Measurements from ENCODE around the gene MUC4. TPM values are rescaled to one million over a fixed set of nuclear protein-coding genes. Genes with fewer than 3 reads are reported as not detected.
"Not testable (repeated sequence)": the region's sequence is repeated elsewhere in the genome, so short reads cannot be mapped to it uniquely, and the experiment has no call there.

MUC4 gene
- total RNA-seq, 1 experiment from 2014 or later = not detected

- H2AFZ ChIP-seq (ENCODE audit: low read length) = no peak overlapping the region
- H3K4me1 ChIP-seq (ENCODE audit: insufficient read depth, low read length) = no peaks in the 10 kb centered on the region
- no peak for ATAC-seq
- CTCF ChIA-PET = no interaction called here
- H3K27ac ChIP-seq (ENCODE audit: low read length) = no peak overlapping the region
- no peaks in the 10 kb centered on the region for H3K27me3 ChIP-seq (ENCODE audit: low read length)
- no peak overlapping the region for H3K9ac ChIP-seq (ENCODE audit: low read length)
- no peaks in the 10 kb centered on the region for H3F3A ChIP-seq (ENCODE audit: low read length, unreplicated experiment)
- H3K4me3 ChIP-seq (ENCODE audit: low read length) = no peak overlapping the region
- no peak for DNase-seq
- no peaks in the 10 kb centered on the region for H3K9me3 ChIP-seq (ENCODE audit: low read length)
- H3K36me3 ChIP-seq (ENCODE audit: low read depth, low read length) = no peaks in the 10 kb centered on the region
- H3K9me2 ChIP-seq (replicated peaks; ENCODE audit: low read length) = no peaks in the 10 kb centered on the region
- no peak for TF ChIP-seq CTCF (conservative IDR thresholded peaks at IDR 0.05; ENCODE audit: low read depth, low read length)
- no peak for TF ChIP-seq EZH2 (IDR thresholded peaks at IDR 0.05; ENCODE audit: low read length, unreplicated experiment)
- TF ChIP-seq EZH2phosphoT487 (IDR thresholded peaks at IDR 0.05; ENCODE audit: borderline replicate concordance, low read length) = no peak
- H3K79me2 ChIP-seq (ENCODE audit: low read length) = no peaks in the 10 kb centered on the region
- no peaks in the 10 kb centered on the region for H4K20me1 ChIP-seq (ENCODE audit: low read length)
- H3K4me2 ChIP-seq (ENCODE audit: low read length) = no peak overlapping the region
- intact Hi-C loops (cut with micrococcal nuclease) = no loop called here
- POLR2A ChIA-PET (ENCODE audit: unreplicated experiment) = no interaction called here
- no TSS peak for BruUV-seq (replicated peaks)
These were observed 80.3 kb downstream of the MUC4 start for GRCh38 chr3:195731356-195731905.

GRCh38 chr3:195729476-195730251 lies 82.1 kb downstream of the MUC4 start:
- Histone ChIP-seq H3K4me1 (ENCODE audit: insufficient read depth, low read length) (no peaks in the 10 kb centered on the region), H3K27me3 (ENCODE audit: low read length) (no peaks in the 10 kb centered on the region), H2AFZ (ENCODE audit: low read length) (no peak overlapping the region), H3K4me3 (ENCODE audit: low read length) (no peak overlapping the region), H3K9ac (ENCODE audit: low read length) (no peak overlapping the region), H3K4me2 (ENCODE audit: low read length) (no peak overlapping the region), H4K20me1 (ENCODE audit: low read length) (no peaks in the 10 kb centered on the region), H3K79me2 (ENCODE audit: low read length) (no peaks in the 10 kb centered on the region), H3K9me2 (replicated peaks; ENCODE audit: low read length) (no peaks in the 10 kb centered on the region), H3K9me3 (ENCODE audit: low read length) (no peaks in the 10 kb centered on the region), H3K36me3 (ENCODE audit: low read depth, low read length) (no peaks in the 10 kb centered on the region), H3K27ac (ENCODE audit: low read length) (no peak overlapping the region), H3F3A (ENCODE audit: low read length, unreplicated experiment) (no peaks in the 10 kb centered on the region)
- TF ChIP-seq EZH2phosphoT487 (IDR thresholded peaks at IDR 0.05; ENCODE audit: borderline replicate concordance, low read length) = no peak
- TF ChIP-seq EZH2 (IDR thresholded peaks at IDR 0.05; ENCODE audit: low read length, unreplicated experiment) = no peak
- no peak for TF ChIP-seq CTCF (conservative IDR thresholded peaks at IDR 0.05; ENCODE audit: low read depth, low read length)
- BruUV-seq (replicated peaks) = no TSS peak
- ChIA-PET POLR2A (ENCODE audit: unreplicated experiment) (no interaction called here), CTCF (no interaction called here)
- intact Hi-C loops (cut with micrococcal nuclease) = loop anchor here (2.0 kb wide), 1 partner anchor 15 kb away; no protein-coding TSS in a partner anchor
- DNase-seq = no peak
- no peak for ATAC-seq

GRCh38 chr3:195728789-195729188 lies 82.9 kb downstream of the MUC4 start:
- H3K4me3 ChIP-seq (ENCODE audit: low read length); H3K27me3 ChIP-seq (ENCODE audit: low read length); H4K20me1 ChIP-seq (ENCODE audit: low read length); H3K9me2 ChIP-seq (replicated peaks; ENCODE audit: low read length); DNase-seq; H3K79me2 ChIP-seq (ENCODE audit: low read length); H3K4me1 ChIP-seq (ENCODE audit: insufficient read depth, low read length); CTCF ChIA-PET; H2AFZ ChIP-seq (ENCODE audit: low read length); ATAC-seq; H3K9me3 ChIP-seq (ENCODE audit: low read length); H3K36me3 ChIP-seq (ENCODE audit: low read depth, low read length); BruUV-seq (replicated peaks); H3K27ac ChIP-seq (ENCODE audit: low read length); H3K9ac ChIP-seq (ENCODE audit: low read length); H3F3A ChIP-seq (ENCODE audit: low read length, unreplicated experiment); H3K4me2 ChIP-seq (ENCODE audit: low read length); POLR2A ChIA-PET (ENCODE audit: unreplicated experiment): not testable (repeated sequence)
- intact Hi-C loops (cut with micrococcal nuclease) = loop anchor here (2.0 kb wide), 1 partner anchor 16 kb away; no protein-coding TSS in a partner anchor
